HPDE6-E6E7 (cell line): ENCODE results near the gene ACSF3.

Experiments
- DNase-seq: peaks from one replicate; pipeline ENCODE4 v3.0.0; 2011; ENCODE audit warnings: missing footprints; ENCODE audit errors: extremely low spot score

ACSF3 gene

GRCh38 chr16:89112377-89113151 is 18.9 kb downstream of the ACSF3 start:
- DNase-seq: no peak

GRCh38 chr16:89113152-89113547 is 19.5 kb downstream of the ACSF3 start:
- DNase-seq: no peak

GRCh38 chr16:89113661-89114060 is 20.0 kb downstream of the ACSF3 start:
- no peak for DNase-seq

GRCh38 chr16:89114159-89114981 is 20.7 kb downstream of the ACSF3 start:
- no peak for DNase-seq

- no peak for DNase-seq
These were observed 21.7 kb downstream of the ACSF3 start for GRCh38 chr16:89115216-89115861.

- no peak for DNase-seq
These were observed 22.9 kb downstream of the ACSF3 start for GRCh38 chr16:89116341-89117226.

- DNase-seq: no peak
These were observed 23.7 kb downstream of the ACSF3 start for GRCh38 chr16:89117227-89117974.

- DNase-seq: no peak
These were observed 24.3 kb downstream of the ACSF3 start for GRCh38 chr16:89117975-89118289.

GRCh38 chr16:89118361-89119165 is 24.9 kb downstream of the ACSF3 start:
- no peak for DNase-seq

GRCh38 chr16:89119166-89119621 is 25.5 kb downstream of the ACSF3 start:
- DNase-seq: no peak

- DNase-seq: no peak
These were observed 26.0 kb downstream of the ACSF3 start for GRCh38 chr16:89119661-89120141.

- DNase-seq: no peak
These were observed 26.6 kb downstream of the ACSF3 start for GRCh38 chr16:89120281-89120680.

GRCh38 chr16:89120921-89121351 is 27.3 kb downstream of the ACSF3 start:
- no peak for DNase-seq

GRCh38 chr16:89121691-89122321 is 28.2 kb downstream of the ACSF3 start:
- no peak for DNase-seq

GRCh38 chr16:89122322-89122851 is 28.7 kb downstream of the ACSF3 start:
- DNase-seq: peak; percentile 79

GRCh38 chr16:89123001-89123830 is 29.6 kb downstream of the ACSF3 start:
- peak; percentile 48 for DNase-seq

GRCh38 chr16:89123831-89124100 is 30.1 kb downstream of the ACSF3 start:
- DNase-seq: no peak

GRCh38 chr16:89129378-89129777 is 35.7 kb downstream of the ACSF3 start:
- DNase-seq: no peak
